Measurements from ENCODE around the gene IGLL5. TPM values are rescaled to one million over a fixed set of nuclear protein-coding genes. Genes with fewer than 3 reads are reported as not detected.

Gene IGLL5
- total RNA-seq, 1 donor from 2014 or later = 1.2 TPM

GRCh38 chr22:22924369-22925145 is 36.9 kb downstream of the IGLL5 start:
- DNase-seq (ENCODE audit: low spot score) = no peak
- no peak for ATAC-seq

GRCh38 chr22:22925146-22925804 is 37.7 kb downstream of the IGLL5 start:
- DNase-seq (ENCODE audit: low spot score) (no peak), ATAC-seq (no peak)

- DNase-seq (ENCODE audit: low spot score) (no peak), ATAC-seq (no peak)
These were observed 38.3 kb downstream of the IGLL5 start for GRCh38 chr22:22925805-22926369.

GRCh38 chr22:22926370-22927195 is 39.0 kb downstream of the IGLL5 start:
- DNase-seq (ENCODE audit: low spot score) = no peak
- ATAC-seq = no peak

- DNase-seq (ENCODE audit: low spot score) (no peak), ATAC-seq (no peak)
These were observed 39.7 kb downstream of the IGLL5 start for GRCh38 chr22:22927196-22927887.

GRCh38 chr22:22927888-22928665 is 40.5 kb downstream of the IGLL5 start:
- ATAC-seq = no peak

GRCh38 chr22:22928666-22929380 is 41.2 kb downstream of the IGLL5 start:
- DNase-seq (ENCODE audit: low spot score) = no peak
- peak; percentile 17 for ATAC-seq

More at GRCh38 chr22:22927888-22928665, 40.5 kb downstream of the IGLL5 start:
- DNase-seq (ENCODE audit: low spot score) = no peak

GRCh38 chr22:22929381-22930221 is 42.0 kb downstream of the IGLL5 start:
- DNase-seq (ENCODE audit: low spot score) (no peak), ATAC-seq (no peak)

GRCh38 chr22:22930222-22930497 is 42.5 kb downstream of the IGLL5 start:
- no peak for ATAC-seq
- no peak for DNase-seq (ENCODE audit: low spot score)

GRCh38 chr22:22930571-22931556 is 43.2 kb downstream of the IGLL5 start:
- ATAC-seq (no peak), DNase-seq (ENCODE audit: low spot score) (no peak)

GRCh38 chr22:22931557-22932270 is 44.1 kb downstream of the IGLL5 start:
- ATAC-seq (no peak), DNase-seq (ENCODE audit: low spot score) (no peak)

GRCh38 chr22:22932512-22932941 is 44.9 kb downstream of the IGLL5 start:
- no peak for ATAC-seq
- no peak for DNase-seq (ENCODE audit: low spot score)

- ATAC-seq (no peak), DNase-seq (ENCODE audit: low spot score) (no peak)
These were observed 45.6 kb downstream of the IGLL5 start for GRCh38 chr22:22933100-22933806.

- no peak for DNase-seq (ENCODE audit: low spot score)
- no peak for ATAC-seq
These were observed 46.4 kb downstream of the IGLL5 start for GRCh38 chr22:22933807-22934542.

GRCh38 chr22:22934543-22935055 is 47.0 kb downstream of the IGLL5 start:
- DNase-seq (ENCODE audit: low spot score) = no peak
- ATAC-seq = no peak
